22Rv1 (cell line): ENCODE results near the gene ADAMTS17.

Experiments used
- CTCF ChIP-seq: fragments of 450-650 bp; IDR thresholded peaks from 2 replicates; pipeline ENCODE4 v1.5.1; 2017; ENCODE audit warnings: mild to moderate bottlenecking
- ZFX ChIP-seq: fragments of 450-650 bp; IDR thresholded peaks from 2 replicates; pipeline ENCODE4 v1.6.1; 2017; ENCODE audit warnings: antibody characterized with exemption, borderline replicate concordance

GRCh38 chr15:99996660-99997059, 345.1 kb downstream of the ADAMTS17 start:
- TF ChIP-seq CTCF (no peak), ZFX (no peak)
